Measurements from ENCODE around the gene SLC27A6.

SLC27A6 gene

DNA sequence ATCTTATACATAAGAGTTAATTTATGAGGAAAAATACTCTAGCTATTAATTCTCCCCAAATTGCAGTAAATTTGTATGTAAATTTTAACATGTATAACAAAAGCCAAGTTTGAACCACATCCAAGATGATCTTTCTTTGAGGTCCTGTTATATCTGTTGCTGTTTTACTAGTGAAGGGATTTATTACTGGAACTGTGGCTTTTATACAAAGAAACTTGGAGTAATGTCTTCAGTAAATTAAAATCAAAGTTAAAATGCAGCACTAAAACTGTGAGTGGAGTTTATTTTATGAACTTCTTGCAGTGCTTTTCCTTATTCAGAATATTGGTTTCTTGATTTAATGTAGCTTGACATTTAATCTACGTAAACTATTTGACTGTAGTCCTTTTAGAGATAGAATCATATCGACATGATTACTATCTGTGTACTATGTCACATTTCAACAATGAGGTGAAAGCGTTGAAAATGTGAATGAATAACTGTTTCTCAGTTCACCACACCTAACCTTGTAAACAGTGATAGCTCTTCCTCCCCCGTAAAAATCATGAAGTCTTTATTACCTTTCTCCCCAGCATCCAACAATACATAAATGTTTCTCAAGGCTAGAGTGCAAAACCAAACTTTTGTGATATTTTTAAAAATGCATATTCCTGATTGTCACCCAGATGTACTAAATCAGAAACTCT lies 76.1 kb downstream of the SLC27A6 start:
- no peak for TF ChIP-seq GATA2 (IDR thresholded peaks at IDR 0.05; ENCODE audit: low read depth, low read length)

DNA sequence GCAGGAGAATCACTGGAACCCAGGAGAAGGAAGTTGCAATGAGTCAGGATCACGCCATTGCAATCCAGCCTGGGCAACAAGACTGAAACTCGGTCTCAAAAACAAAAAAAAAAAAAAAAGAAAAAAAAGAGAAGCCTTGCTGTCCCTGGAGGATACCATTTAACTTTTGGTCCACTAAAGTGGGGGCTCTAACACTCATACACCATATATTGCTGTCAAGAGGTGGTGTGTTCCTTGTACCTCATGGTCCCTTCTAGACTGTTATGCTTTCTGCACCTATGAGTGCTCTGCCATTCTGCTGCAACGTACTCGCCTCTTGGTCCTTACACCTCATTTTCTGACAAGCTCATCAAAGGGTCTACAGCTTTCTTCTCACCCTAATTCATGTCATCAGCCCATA lies 77.0 kb downstream of the SLC27A6 start:
- no peak for TF ChIP-seq GATA3 (IDR thresholded peaks at IDR 0.05; ENCODE audit: low read depth, low read length)
- no peak for TF ChIP-seq GATA2 (IDR thresholded peaks at IDR 0.05; ENCODE audit: low read depth, low read length)

- TF ChIP-seq GATA2 (IDR thresholded peaks at IDR 0.05; ENCODE audit: low read depth, low read length) (no peak), GATA3 (IDR thresholded peaks at IDR 0.05; ENCODE audit: low read depth, low read length) (no peak)
Observed at GRCh38 chr5:129043894-129044293, 78.6 kb downstream of the SLC27A6 start.

DNA sequence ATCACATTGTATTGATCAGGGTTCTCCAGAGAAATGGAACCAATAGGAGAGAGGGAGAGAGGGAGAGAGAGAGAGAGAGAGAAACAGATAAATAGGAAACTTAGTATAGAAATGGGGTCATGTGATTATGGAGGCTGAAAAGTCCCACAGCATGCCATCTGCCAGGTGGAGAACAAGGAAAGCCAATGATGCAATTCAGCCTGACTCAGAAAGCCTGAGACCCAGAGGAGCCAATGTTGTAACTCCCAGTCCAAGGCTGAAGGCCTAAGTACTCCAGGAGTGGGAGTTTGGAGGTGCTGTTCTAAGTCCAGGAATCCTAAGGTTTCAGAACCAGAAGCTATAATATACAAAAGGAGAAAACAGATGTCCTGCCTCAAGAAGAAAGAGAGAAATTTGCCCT lies 80.9 kb downstream of the SLC27A6 start:
- TF ChIP-seq GATA3 (IDR thresholded peaks at IDR 0.05; ENCODE audit: low read depth, low read length) (no peak), GATA2 (IDR thresholded peaks at IDR 0.05; ENCODE audit: low read depth, low read length) (no peak)

- TF ChIP-seq GATA3 (IDR thresholded peaks at IDR 0.05; ENCODE audit: low read depth, low read length), result no peak
- 0 out of 2 replicates have a peak, but pooled peaks have one; percentile 16 for TF ChIP-seq GATA2 (IDR thresholded peaks at IDR 0.05; ENCODE audit: low read depth, low read length)
Observed at GRCh38 chr5:129048509-129048908, 83.2 kb downstream of the SLC27A6 start.

- no peak for TF ChIP-seq GATA3 (IDR thresholded peaks at IDR 0.05; ENCODE audit: low read depth, low read length)
- no peak for TF ChIP-seq GATA2 (IDR thresholded peaks at IDR 0.05; ENCODE audit: low read depth, low read length)
Observed at GRCh38 chr5:129049126-129049799, 84.0 kb downstream of the SLC27A6 start.

- no peak for TF ChIP-seq GATA3 (IDR thresholded peaks at IDR 0.05; ENCODE audit: low read depth, low read length)
- TF ChIP-seq GATA2 (IDR thresholded peaks at IDR 0.05; ENCODE audit: low read depth, low read length), result no peak
Observed at GRCh38 chr5:129051283-129051682, 86.0 kb downstream of the SLC27A6 start.

DNA sequence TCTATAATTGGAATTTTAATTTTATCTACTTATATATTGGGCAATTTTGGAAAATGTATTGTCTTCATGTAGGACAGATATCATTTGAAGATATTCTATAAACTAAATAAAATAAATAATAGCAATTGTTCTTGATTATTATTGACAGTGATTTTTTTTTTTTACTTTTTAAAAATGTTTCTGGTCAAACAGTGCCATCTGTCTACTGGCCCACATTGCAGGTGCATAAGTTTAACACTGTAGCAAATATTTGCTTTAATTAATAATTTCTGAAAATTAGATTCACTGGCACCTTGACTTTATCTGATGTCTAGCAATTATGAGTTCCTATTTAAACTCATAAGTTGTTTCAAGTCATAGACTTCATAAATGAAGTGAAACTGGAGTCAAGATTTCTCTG lies 88.2 kb downstream of the SLC27A6 start:
- no peak for TF ChIP-seq GATA2 (IDR thresholded peaks at IDR 0.05; ENCODE audit: low read depth, low read length)
- no peak for TF ChIP-seq GATA3 (IDR thresholded peaks at IDR 0.05; ENCODE audit: low read depth, low read length)

DNA sequence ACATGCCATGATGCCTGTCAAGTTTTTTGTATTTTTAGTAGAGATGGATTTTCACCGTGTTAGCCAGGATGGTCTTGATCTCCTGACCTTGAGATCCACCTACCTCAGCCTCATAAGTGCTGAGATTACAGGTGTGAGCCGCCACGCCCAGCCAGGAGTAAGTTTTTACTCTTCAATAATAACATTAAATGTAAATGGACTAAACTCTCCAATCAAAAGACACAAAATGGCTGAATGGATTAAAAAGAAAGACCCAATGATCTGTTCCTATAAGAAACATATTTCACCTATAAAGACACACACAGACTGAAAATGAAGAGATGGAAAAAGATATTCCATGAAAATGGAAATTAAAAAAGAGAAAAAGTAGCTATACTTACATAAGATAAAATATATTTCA lies 92.0 kb downstream of the SLC27A6 start:
- TF ChIP-seq GATA2 (IDR thresholded peaks at IDR 0.05; ENCODE audit: low read depth, low read length), result no peak

- TF ChIP-seq GATA3 (IDR thresholded peaks at IDR 0.05; ENCODE audit: low read depth, low read length), result no peak
- no peak for TF ChIP-seq GATA2 (IDR thresholded peaks at IDR 0.05; ENCODE audit: low read depth, low read length)
Observed at GRCh38 chr5:129061849-129062248, 96.6 kb downstream of the SLC27A6 start.

- no peak for TF ChIP-seq GATA3 (IDR thresholded peaks at IDR 0.05; ENCODE audit: low read depth, low read length)
- no peak for TF ChIP-seq GATA2 (IDR thresholded peaks at IDR 0.05; ENCODE audit: low read depth, low read length)
Observed at GRCh38 chr5:129063483-129064113, 98.3 kb downstream of the SLC27A6 start.

DNA sequence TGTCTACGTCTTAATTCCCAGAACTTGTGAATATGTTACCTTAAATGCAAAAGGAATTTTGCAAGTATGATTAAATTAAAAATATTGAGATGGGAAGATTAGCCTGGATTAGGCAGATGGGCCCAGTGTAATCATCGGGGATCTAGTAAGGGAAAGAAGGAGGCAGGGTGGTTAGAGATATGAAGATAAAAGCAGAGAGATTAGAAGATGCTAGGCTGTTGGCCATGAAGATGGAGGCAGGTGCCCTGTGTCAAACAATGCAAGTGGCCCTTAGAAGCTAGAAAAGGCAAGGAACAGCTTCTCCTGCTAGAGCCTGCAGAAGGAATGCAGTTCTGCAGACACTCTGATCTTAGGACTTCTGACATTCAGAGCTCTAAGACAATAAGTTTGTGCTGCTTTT lies 100.4 kb downstream of the SLC27A6 start:
- TF ChIP-seq GATA2 (IDR thresholded peaks at IDR 0.05; ENCODE audit: low read depth, low read length) (peak; percentile 55), GATA3 (IDR thresholded peaks at IDR 0.05; ENCODE audit: low read depth, low read length) (no peak)

DNA sequence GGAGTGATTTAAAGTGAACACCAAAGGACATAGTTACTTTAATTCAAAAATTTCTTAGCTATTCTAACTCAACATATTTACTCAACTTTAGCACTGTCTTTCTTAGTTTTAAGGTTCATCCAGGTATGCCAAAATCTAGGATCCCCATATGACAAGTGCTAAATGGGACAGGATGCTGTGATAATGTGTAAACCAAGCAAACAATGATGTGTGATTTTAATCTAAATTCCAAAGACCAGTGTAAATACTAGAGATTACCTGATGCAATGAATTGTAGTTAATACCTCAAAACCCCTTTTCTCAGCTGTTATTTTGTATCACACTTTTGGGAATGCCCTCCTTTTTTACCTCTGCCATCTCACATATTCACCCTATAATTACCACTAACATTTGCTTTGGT lies 102.5 kb downstream of the SLC27A6 start:
- TF ChIP-seq GATA3 (IDR thresholded peaks at IDR 0.05; ENCODE audit: low read depth, low read length), result no peak
- TF ChIP-seq GATA2 (IDR thresholded peaks at IDR 0.05; ENCODE audit: low read depth, low read length), result no peak

- TF ChIP-seq GATA2 (IDR thresholded peaks at IDR 0.05; ENCODE audit: low read depth, low read length) (no peak), GATA3 (IDR thresholded peaks at IDR 0.05; ENCODE audit: low read depth, low read length) (no peak)
Observed at GRCh38 chr5:129069292-129069691, 104.0 kb downstream of the SLC27A6 start.

- TF ChIP-seq GATA3 (IDR thresholded peaks at IDR 0.05; ENCODE audit: low read depth, low read length) (no peak), GATA2 (IDR thresholded peaks at IDR 0.05; ENCODE audit: low read depth, low read length) (no peak)
Observed at GRCh38 chr5:129073111-129073510, 107.8 kb downstream of the SLC27A6 start.

Measured in SH-SY5Y (cell line).